GM18907 (cell line): ENCODE measurements around the gene SHMT1.
A peak's percentile ranks its signal among the peaks of the same experiment; 100 is the strongest.
"Not testable (repeated sequence)": the region's sequence is repeated elsewhere in the genome, so short reads cannot be mapped to it uniquely, and the experiment has no call there.

Experiments used
- ATAC-seq: cut with Tn5 transposase; IDR thresholded peaks from one replicate; pipeline ENCODE4 v1.9.1; 2021; ENCODE audit warnings: mild to moderate bottlenecking, moderate library complexity; ENCODE audit not compliant: unreplicated experiment

The SHMT1 gene

GRCh38 chr17:18363101-18364049 is at the start of gene SHMT1:
SHMT1 (minus strand) TSS chr17:18363550; CDS start chr17:18355981, 7,569 bp downstream.
- ATAC-seq, result peak; percentile 95

- peak; percentile 61 for ATAC-seq
Measured at GRCh38 chr17:18412001-18412538, 48.7 kb upstream of the SHMT1 start.

- ATAC-seq, result not testable (repeated sequence)
Measured at GRCh38 chr17:18411377-18411864, 48.1 kb upstream of the SHMT1 start.

- ATAC-seq, result not testable (repeated sequence)
Measured at GRCh38 chr17:18410736-18411135, 47.4 kb upstream of the SHMT1 start.

- ATAC-seq, result not testable (repeated sequence)
Measured at GRCh38 chr17:18409321-18409720, 46.0 kb upstream of the SHMT1 start.

GRCh38 chr17:18408906-18409305 is 45.6 kb upstream of the SHMT1 start:
- not testable (repeated sequence) for ATAC-seq

GRCh38 chr17:18403604-18404003 is 40.3 kb upstream of the SHMT1 start:
- peak; percentile 87 for ATAC-seq

GRCh38 chr17:18403166-18403565 is 39.8 kb upstream of the SHMT1 start:
- ATAC-seq, result not testable (repeated sequence)

- ATAC-seq, result not testable (repeated sequence)
Measured at GRCh38 chr17:18401872-18402590, 38.7 kb upstream of the SHMT1 start.

GRCh38 chr17:18388728-18389127 is 25.4 kb upstream of the SHMT1 start:
- ATAC-seq, result not testable (repeated sequence)

- ATAC-seq, result not testable (repeated sequence)
Measured at GRCh38 chr17:18388266-18388665, 24.9 kb upstream of the SHMT1 start.

- not testable (repeated sequence) for ATAC-seq
Measured at GRCh38 chr17:18387583-18387982, 24.2 kb upstream of the SHMT1 start.

- ATAC-seq, result not testable (repeated sequence)
Measured at GRCh38 chr17:18384271-18384670, 20.9 kb upstream of the SHMT1 start.

- not testable (repeated sequence) for ATAC-seq
Measured at GRCh38 chr17:18383079-18383481, 19.7 kb upstream of the SHMT1 start.

- no peak for ATAC-seq
Measured at GRCh38 chr17:18382441-18383078, 19.2 kb upstream of the SHMT1 start.

- no peak for ATAC-seq
Measured at GRCh38 chr17:18381953-18382245, 18.5 kb upstream of the SHMT1 start.

GRCh38 chr17:18381158-18381952 is 18.0 kb upstream of the SHMT1 start:
- no peak for ATAC-seq

GRCh38 chr17:18380471-18381157 is 17.3 kb upstream of the SHMT1 start:
- ATAC-seq, result no peak
